HepG2 (cell line): ENCODE results near the gene RAB17. TPM values are rescaled to one million over a fixed set of nuclear protein-coding genes. Genes with fewer than 3 reads are reported as not detected.

ENCODE experiments used
- ATRX ChIP-seq: sonication (generic); formaldehyde crosslinking; IDR thresholded peaks from 2 replicates; pipeline ENCODE4 v1.4.0; 2020; ENCODE audit warnings: missing genetic modification reagents, borderline replicate concordance
- CENPT ChIP-seq: sonication (generic); formaldehyde crosslinking; IDR thresholded peaks from 2 replicates; pipeline ENCODE4 v1.8.0; 2022; ENCODE audit warnings: low read depth, mild to moderate bottlenecking, moderate library complexity, missing genetic modification reagents
- EED ChIP-seq: sonication (generic); formaldehyde crosslinking; IDR thresholded peaks from 2 replicates; pipeline ENCODE4 v1.5.0; 2020; ENCODE audit warnings: mild to moderate bottlenecking, missing genetic modification reagents
- ELK4 ChIP-seq: sonication (generic); formaldehyde crosslinking; IDR thresholded peaks from 2 replicates; pipeline ENCODE4 v1.9.0; 2021; ENCODE audit warnings: missing genetic modification reagents, borderline replicate concordance
- FOSL2 ChIP-seq: sonication (generic); formaldehyde crosslinking; IDR thresholded peaks from 2 replicates; pipeline ENCODE4 v1.4.0; 2020; ENCODE audit warnings: missing genetic modification reagents
- RNF2 ChIP-seq: fragments of 450-650 bp; conservative IDR thresholded peaks from 2 replicates; pipeline ENCODE4 v1.6.1; 2016; ENCODE audit warnings: low read depth
- SKIL ChIP-seq: sonication (generic); formaldehyde crosslinking; IDR thresholded peaks from 2 replicates; pipeline ENCODE4 v1.8.0; 2022; ENCODE audit warnings: missing genetic modification reagents, mild to moderate bottlenecking, moderate library complexity, borderline replicate concordance
- SMAD1 ChIP-seq: sonication (generic); formaldehyde crosslinking; IDR thresholded peaks from 2 replicates; pipeline ENCODE4 v1.4.0; 2020; ENCODE audit warnings: missing genetic modification reagents, low read depth, mild to moderate bottlenecking, borderline replicate concordance
- SRSF4 ChIP-seq: fragments of 200-400 bp; formaldehyde crosslinking; IDR thresholded peaks from one replicate; pipeline ENCODE4 v1.6.1; 2018; ENCODE audit warnings: mild to moderate bottlenecking, low read depth, low read length, moderate library complexity; ENCODE audit not compliant: poor library complexity, severe bottlenecking
- TBL1XR1 ChIP-seq: fragments of 150-350 bp; IDR thresholded peaks from 2 replicates; pipeline ENCODE4 v1.6.1; 2014; ENCODE audit warnings: borderline replicate concordance, low read length; ENCODE audit not compliant: partially characterized antibody
- TRIM24 ChIP-seq: sonication (generic); formaldehyde crosslinking; IDR thresholded peaks from 2 replicates; pipeline ENCODE4 v1.8.0; 2022; ENCODE audit warnings: mild to moderate bottlenecking, missing genetic modification reagents
- ZFP90 ChIP-seq: sonication (generic); formaldehyde crosslinking; IDR thresholded peaks from 2 replicates; pipeline ENCODE4 v1.8.0; 2022; ENCODE audit warnings: missing genetic modification reagents, mild to moderate bottlenecking, inconsistent platforms, borderline replicate concordance
- ZGPAT ChIP-seq: IDR thresholded peaks from 2 replicates; pipeline ENCODE4 v1.6.1; 2016; ENCODE audit warnings: mild to moderate bottlenecking
- ZNF235 ChIP-seq: sonication (generic); formaldehyde crosslinking; IDR thresholded peaks from 2 replicates; pipeline ENCODE4 v1.8.1; 2023; ENCODE audit warnings: mild to moderate bottlenecking, missing genetic modification reagents, borderline replicate concordance
- ZNF354B ChIP-seq: sonication (generic); formaldehyde crosslinking; IDR thresholded peaks from 2 replicates; pipeline ENCODE4 v1.8.0; 2022; ENCODE audit warnings: mild to moderate bottlenecking, missing genetic modification reagents
- ZNF468 ChIP-seq: sonication (generic); formaldehyde crosslinking; IDR thresholded peaks from 2 replicates; pipeline ENCODE4 v1.8.0; 2022; ENCODE audit warnings: mild to moderate bottlenecking, moderate library complexity, missing genetic modification reagents
- ZNF564 ChIP-seq: sonication (generic); formaldehyde crosslinking; IDR thresholded peaks from 2 replicates; pipeline ENCODE4 v1.8.1; 2023; ENCODE audit warnings: mild to moderate bottlenecking, missing genetic modification reagents
- ZNF816 ChIP-seq: sonication (generic); formaldehyde crosslinking; IDR thresholded peaks from 2 replicates; pipeline ENCODE4 v1.8.0; 2022; ENCODE audit warnings: missing genetic modification reagents, mild to moderate bottlenecking, borderline replicate concordance
- polyA plus RNA-seq, 8 experiments: library from polyadenylated mRNA; depleted of rRNA in 3 of 8; stranded (reverse) in 7 of 8; unstranded in 1 of 8; fragments of >200 nt; fragmentation: Illumina TruSeq in 4 of 8; extraction: Trizol in 4 of 8; gene quantifications; 2 replicates each; pipeline versions ENCODE4 v1.2.1 to v1.2.3, GENCODE V29; 2011 to 2016; ENCODE audit warnings: low read depth in 4 of 8, missing spikeins in 1 of 8, mixed read lengths in 1 of 8; ENCODE audit not compliant: insufficient read depth in 1 of 8
- total RNA-seq, 5 experiments: library from RNA; depleted of rRNA; stranded (reverse); fragments of >200 nt; fragmentation: Illumina TruSeq; extraction: Trizol; gene quantifications; 2 replicates each; pipeline ENCODE4 v1.2.3, GENCODE V29; 2016; ENCODE audit warnings: low read depth in 1 of 5
- TF ChIP-seq, protein P1 (sequence below): sonication (generic); formaldehyde crosslinking; IDR thresholded peaks from 2 replicates; pipeline ENCODE4 v1.5.1; 2020; ENCODE audit warnings: mild to moderate bottlenecking, missing genetic modification reagents
- TF ChIP-seq, protein P2 (sequence below): sonication (generic); formaldehyde crosslinking; IDR thresholded peaks from 2 replicates; pipeline ENCODE4 v1.4.0; 2020; ENCODE audit warnings: mild to moderate bottlenecking, missing genetic modification reagents

RAB17 gene
- total and polyA plus RNA-seq, 2 of the 13 experiments (the other 11 are each of a cell fraction or from before 2014, with no cell fraction given) = 68.0 to 124 TPM

GRCh38 chr2:237594514-237594871, 4.0 kb upstream of the RAB17 start (continued):
- TF ChIP-seq, protein P1, sequence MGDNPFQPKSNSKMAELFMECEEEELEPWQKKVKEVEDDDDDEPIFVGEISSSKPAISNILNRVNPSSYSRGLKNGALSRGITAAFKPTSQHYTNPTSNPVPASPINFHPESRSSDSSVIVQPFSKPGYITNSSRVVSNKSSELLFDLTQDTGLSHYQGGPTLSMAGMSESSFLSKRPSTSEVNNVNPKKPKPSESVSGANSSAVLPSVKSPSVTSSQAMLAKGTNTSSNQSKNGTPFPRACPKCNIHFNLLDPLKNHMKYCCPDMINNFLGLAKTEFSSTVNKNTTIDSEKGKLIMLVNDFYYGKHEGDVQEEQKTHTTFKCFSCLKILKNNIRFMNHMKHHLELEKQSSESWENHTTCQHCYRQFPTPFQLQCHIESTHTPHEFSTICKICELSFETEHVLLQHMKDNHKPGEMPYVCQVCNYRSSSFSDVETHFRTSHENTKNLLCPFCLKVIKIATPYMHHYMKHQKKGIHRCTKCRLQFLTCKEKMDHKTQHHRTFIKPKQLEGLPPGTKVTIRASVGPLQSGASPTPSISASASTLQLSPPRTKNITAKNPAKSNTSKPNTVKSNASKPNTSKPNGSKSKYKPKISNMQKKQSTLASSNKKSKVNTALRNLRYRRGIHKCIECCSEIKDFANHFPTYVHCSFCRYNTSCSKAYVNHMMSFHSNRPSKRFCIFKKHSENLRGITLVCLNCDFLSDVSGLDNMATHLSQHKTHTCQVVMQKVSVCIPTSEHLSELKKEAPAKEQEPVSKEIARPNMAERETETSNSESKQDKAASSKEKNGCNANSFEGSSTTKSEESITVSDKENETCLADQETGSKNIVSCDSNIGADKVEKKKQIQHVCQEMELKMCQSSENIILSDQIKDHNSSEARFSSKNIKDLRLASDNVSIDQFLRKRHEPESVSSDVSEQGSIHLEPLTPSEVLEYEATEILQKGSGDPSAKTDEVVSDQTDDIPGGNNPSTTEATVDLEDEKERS = peak; percentile 63; the same call in 1 of the 2 replicates
- TF ChIP-seq ZNF564 (CRISPR knock-in tag) (no peak), TBL1XR1 (no peak), SKIL (CRISPR knock-in tag) (peak; percentile 62; the same call in 1 of the 2 replicates), ZGPAT (CRISPR knock-in tag) (0 out of 2 replicates have a peak, but pooled peaks have one; percentile 9), ZNF235 (CRISPR knock-in tag) (no peak), FOSL2 (CRISPR knock-in tag) (peak; percentile 23), ELK4 (no peak), ZNF354B (CRISPR knock-in tag) (0 out of 2 replicates have a peak, but pooled peaks have one; percentile 82), CENPT (CRISPR knock-in tag) (no peak), ZNF468 (CRISPR knock-in tag) (no peak), ZNF816 (no peak), RNF2 (no peak), ATRX (CRISPR knock-in tag) (no peak), SMAD1 (CRISPR knock-in tag) (0 out of 2 replicates have a peak, but pooled peaks have one; percentile 12), SRSF4 (no peak), TRIM24 (CRISPR knock-in tag) (no peak), ZFP90 (no peak), EED (CRISPR knock-in tag) (no peak)
- TF ChIP-seq, protein P2, sequence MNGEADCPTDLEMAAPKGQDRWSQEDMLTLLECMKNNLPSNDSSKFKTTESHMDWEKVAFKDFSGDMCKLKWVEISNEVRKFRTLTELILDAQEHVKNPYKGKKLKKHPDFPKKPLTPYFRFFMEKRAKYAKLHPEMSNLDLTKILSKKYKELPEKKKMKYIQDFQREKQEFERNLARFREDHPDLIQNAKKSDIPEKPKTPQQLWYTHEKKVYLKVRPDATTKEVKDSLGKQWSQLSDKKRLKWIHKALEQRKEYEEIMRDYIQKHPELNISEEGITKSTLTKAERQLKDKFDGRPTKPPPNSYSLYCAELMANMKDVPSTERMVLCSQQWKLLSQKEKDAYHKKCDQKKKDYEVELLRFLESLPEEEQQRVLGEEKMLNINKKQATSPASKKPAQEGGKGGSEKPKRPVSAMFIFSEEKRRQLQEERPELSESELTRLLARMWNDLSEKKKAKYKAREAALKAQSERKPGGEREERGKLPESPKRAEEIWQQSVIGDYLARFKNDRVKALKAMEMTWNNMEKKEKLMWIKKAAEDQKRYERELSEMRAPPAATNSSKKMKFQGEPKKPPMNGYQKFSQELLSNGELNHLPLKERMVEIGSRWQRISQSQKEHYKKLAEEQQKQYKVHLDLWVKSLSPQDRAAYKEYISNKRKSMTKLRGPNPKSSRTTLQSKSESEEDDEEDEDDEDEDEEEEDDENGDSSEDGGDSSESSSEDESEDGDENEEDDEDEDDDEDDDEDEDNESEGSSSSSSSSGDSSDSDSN = no peak
